Keratinocyte (primary cell): ENCODE data around the gene GPR153.

Experiments
- EZH2 ChIP-seq: IDR thresholded peaks from one replicate; pipeline ENCODE4 v1.6.1; 2012; ENCODE audit warnings: inconsistent platforms, mild to moderate bottlenecking, low read length, moderate library complexity
- TF ChIP-seq, protein P1 (sequence below), 3 experiments: IDR thresholded peaks in 1 of 3; conservative IDR thresholded peaks in 1 of 3; optimal IDR thresholded peaks in 1 of 3; 2 replicates in 2 of 3; 3 replicates in 1 of 3; pipeline versions ENCODE3 to v1.5.1; 2011; ENCODE audit warnings: low read length in 3 of 3, mild to moderate bottlenecking in 3 of 3, moderate library complexity in 2 of 3, control low read depth in 1 of 3, inconsistent platforms in 1 of 3; ENCODE audit not compliant: insufficient read depth in 2 of 3; ENCODE audit errors: extremely low read depth in 1 of 3

DNA sequence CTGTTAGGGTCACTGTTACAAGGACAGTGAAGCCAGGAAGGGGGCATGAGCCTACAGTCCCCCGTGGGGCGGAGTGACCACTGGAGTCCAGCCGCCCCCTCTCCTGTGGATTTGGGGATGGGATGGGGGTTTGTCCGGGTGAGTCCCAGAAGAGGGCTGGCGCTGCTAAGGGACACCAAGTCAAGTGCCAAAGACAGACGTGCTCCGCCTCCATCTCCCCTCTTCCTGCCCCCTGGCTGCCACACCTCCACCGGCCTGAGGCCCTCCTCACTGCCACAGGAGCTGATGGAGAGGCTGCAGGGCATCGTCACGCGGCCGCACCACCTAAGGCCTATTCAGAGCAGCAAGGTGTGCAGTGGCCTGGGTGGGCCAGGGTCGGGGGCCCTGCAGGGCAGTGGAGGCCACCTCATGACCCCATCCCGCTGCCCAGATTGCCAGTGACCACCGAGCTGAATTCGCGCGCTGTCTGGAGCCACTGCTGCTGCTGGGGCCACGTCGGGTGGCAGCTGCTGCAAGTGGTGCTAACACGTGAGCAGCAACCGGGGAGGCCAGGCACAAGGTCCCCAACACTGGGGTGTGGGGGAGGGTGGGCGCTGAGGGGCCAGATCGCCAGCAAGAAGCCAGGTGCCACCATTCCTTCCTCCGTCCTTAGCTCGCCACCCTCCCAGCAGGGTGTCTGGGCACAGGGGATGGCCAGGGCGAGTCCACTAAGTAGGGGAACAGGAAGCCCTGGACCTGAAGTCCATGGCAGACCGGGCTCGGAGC, 50.1 kb downstream of the GPR153 start:
- TF ChIP-seq, protein P1, sequence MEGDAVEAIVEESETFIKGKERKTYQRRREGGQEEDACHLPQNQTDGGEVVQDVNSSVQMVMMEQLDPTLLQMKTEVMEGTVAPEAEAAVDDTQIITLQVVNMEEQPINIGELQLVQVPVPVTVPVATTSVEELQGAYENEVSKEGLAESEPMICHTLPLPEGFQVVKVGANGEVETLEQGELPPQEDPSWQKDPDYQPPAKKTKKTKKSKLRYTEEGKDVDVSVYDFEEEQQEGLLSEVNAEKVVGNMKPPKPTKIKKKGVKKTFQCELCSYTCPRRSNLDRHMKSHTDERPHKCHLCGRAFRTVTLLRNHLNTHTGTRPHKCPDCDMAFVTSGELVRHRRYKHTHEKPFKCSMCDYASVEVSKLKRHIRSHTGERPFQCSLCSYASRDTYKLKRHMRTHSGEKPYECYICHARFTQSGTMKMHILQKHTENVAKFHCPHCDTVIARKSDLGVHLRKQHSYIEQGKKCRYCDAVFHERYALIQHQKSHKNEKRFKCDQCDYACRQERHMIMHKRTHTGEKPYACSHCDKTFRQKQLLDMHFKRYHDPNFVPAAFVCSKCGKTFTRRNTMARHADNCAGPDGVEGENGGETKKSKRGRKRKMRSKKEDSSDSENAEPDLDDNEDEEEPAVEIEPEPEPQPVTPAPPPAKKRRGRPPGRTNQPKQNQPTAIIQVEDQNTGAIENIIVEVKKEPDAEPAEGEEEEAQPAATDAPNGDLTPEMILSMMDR (optimal IDR thresholded peaks at IDR 0.05 in 1 of 3, IDR thresholded peaks at IDR 0.05 in 1 of 3, conservative IDR thresholded peaks at IDR 0.05 in 1 of 3; ENCODE audit: extremely low read depth in 1 of 3, insufficient read depth in 2 of 3, low read length in 3 of 3), result no peak
- no peak for TF ChIP-seq EZH2
